ENCODE data around the gene IGF2. TPM values are rescaled to one million over a fixed set of nuclear protein-coding genes. Genes with fewer than 3 reads are reported as not detected.

Gene IGF2
- total RNA-seq, 2 donors from 2014 or later = 94.3 to 114 TPM

DNA sequence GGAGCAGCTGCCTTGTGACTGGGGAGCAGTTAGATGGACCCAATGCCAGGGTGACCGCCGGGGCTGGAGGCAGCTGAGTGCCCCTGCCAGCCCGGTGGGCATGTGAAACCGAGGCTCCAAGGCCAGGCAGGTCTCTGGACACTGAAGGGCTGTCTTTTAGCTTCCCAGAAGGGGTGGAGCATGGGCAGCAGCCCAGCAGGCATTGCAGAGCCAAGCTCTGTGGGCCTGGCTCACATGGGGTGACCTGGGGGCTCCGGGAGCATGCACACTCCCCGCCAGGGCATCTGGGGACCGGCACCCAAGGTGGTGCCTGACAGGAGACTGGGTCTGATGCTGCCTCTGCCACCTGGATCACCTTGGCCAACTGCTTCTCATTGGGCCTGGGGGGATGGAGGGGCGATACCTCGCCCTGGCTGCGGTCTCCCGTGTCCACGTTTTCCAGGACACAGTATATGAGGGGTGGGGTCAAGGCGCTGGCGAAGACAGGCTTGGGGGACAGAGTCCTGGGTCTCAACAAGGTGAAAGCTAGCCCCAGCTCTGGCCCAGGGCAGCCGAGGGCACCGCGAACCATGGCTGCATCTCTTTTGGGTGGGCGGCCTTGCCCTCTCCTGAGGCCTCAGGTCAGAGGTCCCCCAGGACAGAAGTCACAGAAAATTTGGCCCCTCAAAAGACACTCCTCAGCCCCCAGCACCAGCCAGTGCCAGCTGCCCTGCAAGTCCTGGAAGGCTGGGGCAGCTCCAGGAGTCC lies 18.3 kb upstream of the IGF2 start:
- DNase-seq (no peak), ATAC-seq (no peak)
- intact Hi-C loops (cut with DNase I) = loop anchor here in 1 of 2 donors (10.0 kb wide), 1 partner anchor 273 kb away; no protein-coding TSS in a partner anchor

DNA sequence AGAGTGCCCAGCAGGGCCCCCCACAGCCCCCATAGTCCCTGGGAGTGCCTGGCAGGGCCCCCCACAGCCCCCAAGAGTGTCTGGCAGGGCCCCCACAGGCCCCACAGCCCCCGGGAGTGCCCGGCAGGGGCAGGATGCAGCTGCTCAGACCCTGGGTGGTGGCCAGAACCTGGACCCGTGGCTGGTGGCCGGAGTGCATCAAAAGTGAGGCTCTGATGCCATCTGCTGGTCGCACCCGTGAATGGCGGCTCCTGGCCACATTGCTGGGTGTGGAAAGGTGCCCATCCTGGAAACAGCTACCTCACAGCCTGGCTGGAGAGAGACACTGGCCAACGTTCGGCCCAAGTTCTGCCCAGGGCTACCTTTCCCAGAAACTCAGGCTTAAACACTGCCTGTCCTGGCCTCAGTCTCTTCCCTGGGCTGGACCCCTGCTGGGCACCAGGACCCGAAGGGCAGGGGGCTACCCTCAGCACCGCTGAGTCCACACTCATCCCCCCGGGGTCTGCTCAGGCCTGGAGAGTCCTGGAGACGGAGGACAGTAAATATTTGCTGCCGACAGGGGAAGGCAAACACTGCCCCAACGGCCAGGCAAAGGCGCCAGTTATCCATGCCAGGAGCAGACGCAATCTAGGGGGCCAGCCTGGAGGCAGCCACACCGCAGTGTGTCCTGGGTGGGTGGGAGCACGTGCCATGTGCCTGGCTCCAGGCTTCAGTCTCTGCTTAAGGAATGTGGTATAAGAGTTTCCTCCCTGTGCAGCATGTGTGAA lies 17.4 kb upstream of the IGF2 start:
- ATAC-seq = peak; percentile 38 to 55
- peak; percentile 71 for DNase-seq
- intact Hi-C loops (cut with DNase I) = loop anchor here in 1 of 2 donors (10.0 kb wide), 1 partner anchor 272 kb away; no protein-coding TSS in a partner anchor

DNA sequence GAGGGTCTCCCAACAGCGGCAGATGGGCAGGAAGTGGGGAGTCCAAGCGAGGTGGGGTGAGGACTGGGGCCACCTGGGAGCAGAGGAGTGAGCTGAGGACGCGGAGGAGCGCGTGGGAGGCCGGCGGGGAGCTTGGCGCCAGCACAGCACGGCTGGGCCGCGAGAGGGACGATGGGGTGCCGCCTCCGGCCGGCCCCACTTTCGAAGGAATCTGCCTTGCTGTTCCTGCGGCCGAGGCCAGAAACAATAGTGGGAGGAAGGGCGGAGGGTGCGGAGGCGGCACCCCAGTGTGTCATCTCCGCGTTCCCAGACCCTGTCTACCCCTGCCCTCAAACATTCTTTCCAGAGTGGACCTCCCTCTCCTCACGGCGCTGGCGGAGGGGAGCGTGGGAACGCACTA lies 16.3 kb upstream of the IGF2 start:
- intact Hi-C loops (cut with DNase I) = loop anchor here in 1 of 2 donors (2.0 to 10.0 kb wide), 2 partner anchors 271 to 503 kb away; no protein-coding TSS in a partner anchor
- ATAC-seq (no peak), DNase-seq (no peak)

DNA sequence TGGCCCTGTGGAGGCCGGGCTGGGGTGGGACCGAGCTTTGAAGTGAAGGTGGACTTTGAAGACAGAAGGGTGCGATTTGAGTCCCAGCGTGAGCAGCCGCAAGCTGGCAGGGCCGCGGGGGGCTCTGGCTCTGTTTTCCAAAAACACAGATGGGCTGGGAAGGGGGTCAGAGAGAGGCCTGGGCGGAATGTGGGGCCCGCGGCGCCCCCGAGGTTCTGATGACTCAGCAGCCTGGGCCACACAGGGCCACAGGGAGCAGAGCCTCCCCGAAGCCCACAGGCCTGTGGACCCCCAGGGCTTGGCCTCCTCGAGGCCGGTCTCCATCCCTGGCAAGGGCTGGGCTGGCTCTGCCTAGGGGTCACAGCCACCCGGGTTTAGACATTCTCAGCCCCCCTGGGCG lies 15.7 kb upstream of the IGF2 start:
- intact Hi-C loops (cut with DNase I) = loop anchor here (2.0 to 10.0 kb wide), 5 partner anchors 270 to 503 kb away; partner anchors contain the start of gene TNNI2 (in 1 of the 2)
- DNase-seq (no peak), ATAC-seq (no peak)

DNA sequence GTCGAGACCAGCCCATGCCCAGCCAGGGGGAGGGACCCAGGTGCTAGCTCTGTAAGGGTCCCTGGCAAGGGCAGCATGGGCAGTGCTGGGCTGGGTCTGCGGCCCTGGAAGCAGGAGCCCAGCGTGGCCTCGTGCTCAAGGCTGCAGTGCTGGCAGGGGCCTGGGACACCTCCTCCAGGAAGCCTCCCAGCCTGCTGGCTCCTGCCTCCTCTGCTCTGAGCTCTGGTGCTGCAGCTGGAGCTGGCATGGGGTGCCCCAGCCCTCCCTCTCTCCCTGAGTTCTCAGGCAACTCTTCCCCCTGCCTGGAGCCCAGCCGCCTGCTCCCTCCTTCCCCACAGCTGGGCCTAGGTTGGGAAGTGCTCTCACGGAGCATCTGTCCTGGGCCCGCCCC lies 15.0 kb upstream of the IGF2 start:
- intact Hi-C loops (cut with DNase I) = loop anchor here (2.0 to 10.0 kb wide), 5 partner anchors 269 to 502 kb away; partner anchors contain the start of gene TNNI2 (in 1 of the 2)
- DNase-seq (no peak), ATAC-seq (no peak)

DNA sequence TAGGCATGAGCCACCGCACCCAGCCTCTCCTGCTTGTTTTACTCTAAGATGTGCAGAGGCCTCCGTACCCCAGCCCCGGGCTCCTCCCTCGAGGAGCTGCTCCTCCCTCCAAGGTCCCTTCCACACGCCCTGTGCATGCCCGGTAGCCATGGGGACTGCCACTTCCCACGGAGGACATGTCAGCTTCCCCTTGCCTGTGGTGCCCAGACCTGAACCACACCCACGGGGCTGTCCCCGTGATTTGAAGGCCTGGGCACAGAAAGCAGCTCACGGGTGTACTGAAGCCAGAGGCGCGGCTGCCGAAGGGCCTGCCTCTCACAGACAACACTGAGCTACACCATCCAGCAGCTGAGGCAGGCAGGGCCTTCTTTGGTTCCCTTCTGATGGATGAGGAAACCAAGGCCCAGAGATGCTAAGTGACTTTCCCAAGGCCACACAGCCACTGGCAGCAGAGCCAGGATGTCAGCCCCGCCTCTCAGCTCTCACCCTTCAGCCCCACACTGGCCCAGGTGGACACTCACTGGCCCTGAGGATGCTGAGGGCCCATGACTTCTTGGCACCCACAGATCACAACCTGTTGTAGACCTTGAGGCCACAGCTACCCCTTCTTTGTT lies 14.5 kb upstream of the IGF2 start:
- DNase-seq (no peak), ATAC-seq (no peak)
- intact Hi-C loops (cut with DNase I) = loop anchor here (2.0 to 10.0 kb wide), 6 partner anchors 269 to 501 kb away; partner anchors contain the start of gene TNNI2 (in 1 of the 2)

DNA sequence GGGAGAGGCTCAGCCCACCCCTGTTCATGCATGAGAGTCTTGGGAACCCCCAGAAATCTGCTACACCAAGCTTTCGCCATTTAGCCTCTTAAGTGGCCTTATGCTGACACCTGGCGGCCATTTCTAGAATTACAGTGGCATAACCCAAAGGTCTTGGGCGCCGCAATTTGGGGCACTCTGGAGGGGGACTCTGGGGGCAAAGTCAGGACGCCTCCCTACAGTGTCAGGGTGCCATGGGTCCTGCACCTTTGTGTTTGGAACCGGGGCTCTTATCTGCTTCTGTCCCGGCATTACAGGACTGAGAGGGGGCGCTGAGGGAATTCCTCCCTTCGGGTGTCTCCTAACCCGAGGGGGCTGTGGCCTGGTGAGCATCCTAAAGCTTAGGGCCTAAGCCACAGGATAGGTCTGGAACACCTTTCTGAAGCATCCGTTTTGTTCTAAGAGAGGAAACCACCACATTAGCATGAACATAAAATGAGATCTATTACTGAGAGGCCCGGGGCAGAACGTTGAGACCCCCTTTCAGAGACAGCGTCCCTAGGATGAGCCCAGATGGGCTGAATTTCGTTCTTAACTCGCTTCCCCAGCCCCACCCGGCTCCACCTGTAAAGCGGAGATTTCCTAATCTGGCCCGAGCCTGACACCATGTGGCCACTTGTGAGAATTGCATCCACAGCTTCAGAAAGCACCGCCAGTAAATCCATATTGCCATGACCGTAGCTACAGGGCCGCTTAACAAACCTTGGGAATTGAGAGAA lies 12.5 kb upstream of the IGF2 start:
- DNase-seq = peak; percentile 77
- intact Hi-C loops (cut with DNase I) = loop anchor here (2.0 to 10.0 kb wide), 6 partner anchors 267 to 499 kb away; partner anchors contain the start of gene TNNI2 (in 1 of the 2)
- peak; percentile 53 to 58 for ATAC-seq

DNA sequence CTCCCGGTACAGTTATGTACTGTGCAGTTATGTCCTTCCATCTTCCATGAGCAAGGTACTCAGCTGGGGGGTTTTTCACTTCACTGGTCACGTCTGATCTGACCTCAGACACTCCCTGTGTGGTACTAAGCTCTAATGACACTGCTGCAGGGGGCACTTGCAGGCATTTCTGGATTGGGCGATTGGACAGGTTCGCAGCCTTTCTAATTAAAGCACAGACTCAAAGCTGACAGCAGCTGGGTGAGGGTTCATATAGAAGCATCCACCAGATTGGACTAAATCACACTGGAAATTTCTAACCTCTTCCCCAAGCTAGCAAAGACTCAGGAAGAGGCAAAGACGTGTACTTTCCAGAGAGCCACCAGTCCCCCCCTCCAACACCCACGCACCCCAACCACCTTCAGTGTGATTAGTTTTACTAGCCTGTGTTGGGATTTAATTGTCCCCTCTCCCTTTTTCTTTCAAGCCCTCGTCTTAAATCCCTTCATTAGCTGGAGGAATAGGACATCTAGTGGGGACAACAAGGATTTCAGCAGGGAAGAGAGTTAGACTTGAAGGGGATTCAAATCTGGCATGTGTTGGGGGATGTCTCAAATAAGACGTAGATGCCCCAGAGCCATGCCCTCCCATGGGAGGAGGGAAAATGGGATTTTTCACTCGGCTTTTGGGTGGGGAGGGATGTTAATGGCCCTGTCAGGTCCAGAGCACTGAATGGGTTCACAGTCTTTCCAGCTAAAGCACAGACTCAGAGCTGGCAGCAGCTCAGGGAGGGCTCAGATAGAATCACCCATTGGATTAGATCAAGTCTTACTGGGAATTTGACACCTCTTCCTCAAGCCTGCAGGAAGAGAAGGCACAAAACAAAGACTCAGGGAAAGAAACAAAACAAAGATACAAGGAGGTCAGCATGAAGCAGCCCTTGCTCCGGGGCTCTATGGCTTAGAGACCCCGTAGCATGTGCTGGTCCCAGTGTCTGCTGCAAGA lies 11.0 kb upstream of the IGF2 start:
- ATAC-seq (no peak), DNase-seq (no peak)
- intact Hi-C loops (cut with DNase I) = loop anchor here (2.0 to 10.0 kb wide), 5 partner anchors 265 to 498 kb away; partner anchors contain the start of gene TNNI2 (in 1 of the 2)

DNA sequence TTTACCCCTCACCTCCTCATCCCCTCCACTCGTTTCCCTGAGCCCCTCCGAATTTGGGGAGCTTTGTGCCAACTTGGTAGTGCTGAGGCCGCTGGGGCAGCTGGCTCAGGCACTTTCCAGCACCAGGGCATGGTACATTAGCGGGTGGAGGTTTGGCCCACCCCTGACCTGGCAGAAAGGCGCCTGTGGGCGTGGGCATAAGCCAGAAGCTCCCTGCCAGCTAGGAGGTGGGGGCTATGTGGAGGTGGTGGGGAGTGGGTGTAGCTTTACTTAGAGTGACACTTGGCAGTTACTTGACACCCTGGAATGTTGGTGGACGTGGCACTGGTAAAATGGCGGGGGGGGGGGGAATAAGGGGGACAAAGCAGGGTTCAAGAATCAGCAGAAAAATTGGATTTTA lies 10.3 kb upstream of the IGF2 start:
- ATAC-seq (no peak), DNase-seq (no peak)
- intact Hi-C loops (cut with DNase I) = no loop called here

DNA sequence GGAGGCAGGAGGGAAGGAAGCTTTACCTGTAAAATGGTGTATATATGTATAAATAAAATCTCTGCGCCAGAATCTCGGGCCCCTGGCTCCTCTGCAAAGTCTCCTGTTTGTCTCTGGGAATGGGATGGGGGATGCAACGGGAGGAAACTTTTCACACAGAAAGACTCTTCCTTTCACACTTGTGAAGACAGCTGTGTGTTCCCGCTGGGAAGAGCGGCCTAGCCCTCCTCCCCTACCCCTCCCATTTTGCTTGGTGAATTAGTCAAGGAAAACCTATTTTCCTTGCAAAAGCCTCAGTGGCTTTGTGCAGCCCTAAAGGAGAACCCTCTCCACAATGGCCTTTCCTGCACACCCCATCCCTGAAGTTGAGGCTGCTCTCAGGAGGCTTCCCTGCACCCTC lies 9.4 kb upstream of the IGF2 start:
- intact Hi-C loops (cut with DNase I) = no loop called here
- no peak for ATAC-seq

DNA sequence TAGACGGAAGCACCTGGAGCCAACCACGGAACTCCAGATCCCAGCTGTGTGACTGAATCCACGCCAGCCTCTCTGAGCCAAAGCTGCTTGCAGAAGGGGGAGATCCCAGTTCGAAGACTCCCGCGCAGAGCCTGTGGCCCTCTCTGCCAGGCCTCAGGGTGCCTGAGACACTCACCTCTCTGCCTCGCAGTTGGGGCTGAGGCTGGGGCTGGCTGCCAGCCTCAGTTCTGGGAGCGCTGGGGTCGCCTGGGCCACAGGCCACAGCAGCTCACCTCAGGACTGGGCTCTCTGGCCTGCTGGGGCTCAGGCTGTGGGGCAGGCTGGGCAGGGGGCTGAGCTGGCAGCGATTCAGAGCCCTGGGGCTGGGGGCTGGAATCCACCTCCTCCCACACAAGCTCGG lies 8.2 kb upstream of the IGF2 start:
- no peak for DNase-seq
- intact Hi-C loops (cut with DNase I) = no loop called here
- no peak for ATAC-seq

More for the DNA sequence above, 9.4 kb upstream of the IGF2 start:
- no peak for DNase-seq

DNA sequence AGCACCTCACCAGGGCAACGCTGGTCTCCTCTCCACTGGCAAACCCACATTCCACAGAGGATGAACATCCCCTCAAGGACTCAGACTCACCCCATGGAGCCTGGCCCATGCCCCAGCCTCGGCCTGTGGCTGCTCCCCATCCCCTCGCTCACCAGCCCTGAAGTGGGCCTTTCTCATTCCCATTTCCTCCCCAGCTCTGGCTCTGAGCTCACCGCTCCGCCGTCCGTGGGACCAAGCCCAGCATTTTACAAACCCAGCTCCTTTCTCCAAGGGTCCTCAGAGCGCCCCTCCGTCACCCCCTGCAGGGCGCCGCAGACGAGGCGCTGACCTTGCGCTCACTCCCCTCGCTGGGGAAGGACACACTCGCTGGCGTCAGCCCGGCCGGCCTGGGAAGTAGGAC lies 6.9 kb upstream of the IGF2 start:
- DNase-seq (no peak), ATAC-seq (no peak)
- intact Hi-C loops (cut with DNase I) = no loop called here

DNA sequence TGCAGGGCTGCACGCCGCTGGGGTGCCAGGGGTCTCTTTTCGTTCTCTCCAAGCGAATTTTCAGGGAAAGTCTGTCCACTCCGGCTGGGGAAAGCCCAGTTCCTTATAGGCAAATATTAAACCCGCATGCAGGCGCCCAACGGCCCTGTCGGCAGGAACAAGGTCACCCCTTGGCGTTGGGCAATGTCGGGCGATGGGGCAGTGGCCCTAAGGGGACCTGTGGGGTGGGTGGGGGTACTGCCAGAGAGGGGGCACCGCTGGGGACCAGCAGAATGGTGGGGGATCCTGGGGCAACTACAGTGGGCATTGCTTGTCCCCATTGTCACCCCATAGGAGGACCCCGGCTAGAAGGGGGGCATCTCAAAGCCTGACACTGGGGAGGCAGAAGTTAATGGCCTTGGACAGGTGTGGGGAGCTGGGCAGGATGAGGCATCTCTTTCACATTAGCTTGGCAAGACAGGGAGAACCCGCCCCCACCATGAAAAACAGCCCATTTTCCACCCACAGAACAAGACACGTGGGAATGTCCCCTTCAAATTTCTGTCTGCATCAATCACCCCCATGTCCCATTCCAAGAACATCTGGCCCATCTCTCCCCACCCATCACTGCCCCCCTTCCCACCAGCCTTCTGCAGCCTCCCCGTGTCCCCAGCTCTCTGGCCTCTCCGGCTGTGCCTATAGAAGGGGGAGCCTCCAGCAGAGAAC lies 5.5 kb upstream of the IGF2 start:
- intact Hi-C loops (cut with DNase I) = no loop called here
- no peak for ATAC-seq
- DNase-seq = no peak

DNA sequence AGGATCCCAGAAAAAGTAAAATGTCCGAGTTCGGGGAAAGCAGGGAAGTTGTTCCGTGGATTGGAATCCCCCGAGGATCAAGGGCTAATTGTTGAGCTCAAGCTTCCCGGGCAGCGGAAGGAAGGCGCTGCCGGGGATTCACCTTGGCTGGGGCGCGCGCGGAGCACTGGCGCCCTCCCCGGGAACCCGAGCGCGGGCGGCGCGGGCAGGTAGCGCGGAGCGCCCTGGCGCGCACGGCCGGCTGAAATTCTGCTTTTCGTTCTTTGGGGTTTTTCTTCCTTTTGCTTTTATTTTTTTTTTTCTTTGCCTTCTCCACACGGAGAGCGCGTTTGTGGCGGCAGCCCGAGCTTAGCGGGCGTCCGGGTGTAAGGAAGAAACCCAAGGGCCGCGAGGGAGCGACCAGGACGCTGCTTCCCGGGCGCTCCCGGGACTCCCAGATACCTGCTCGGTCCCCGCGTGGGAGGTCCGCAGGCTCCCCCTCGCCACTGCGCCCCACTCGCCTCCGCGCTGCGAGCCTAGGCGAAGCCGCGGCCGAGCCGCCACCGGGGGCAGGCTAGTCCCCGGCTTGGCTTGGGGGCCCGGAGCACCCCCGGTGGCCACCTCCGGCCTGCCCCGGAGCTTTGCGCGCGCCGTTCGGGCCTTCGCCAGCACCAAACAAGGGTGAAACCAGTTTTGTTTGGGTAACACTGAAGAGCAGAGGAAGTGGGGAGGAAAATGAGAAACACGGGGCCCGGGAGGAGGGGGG lies 4.8 kb upstream of the IGF2 start:
- intact Hi-C loops (cut with DNase I) = no loop called here
- ATAC-seq (no peak), DNase-seq (no peak)

DNA sequence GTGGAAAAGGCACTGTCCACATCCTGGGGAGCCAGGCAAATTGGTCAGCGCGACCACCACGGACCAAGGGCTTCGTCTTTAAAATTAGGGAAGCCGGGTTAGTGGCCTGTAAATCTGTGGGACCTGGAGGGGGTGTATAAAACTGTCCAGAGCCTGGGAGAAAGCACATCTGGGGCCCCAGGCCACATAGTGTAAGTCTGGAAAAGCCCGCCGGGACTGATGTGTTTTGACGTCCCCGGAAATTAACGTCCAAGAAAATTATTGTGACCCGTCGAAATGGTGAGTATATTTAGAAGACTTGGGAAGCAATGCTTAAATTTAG lies 4.2 kb upstream of the IGF2 start:
- ATAC-seq (no peak), DNase-seq (no peak)
- intact Hi-C loops (cut with DNase I) = no loop called here

DNA sequence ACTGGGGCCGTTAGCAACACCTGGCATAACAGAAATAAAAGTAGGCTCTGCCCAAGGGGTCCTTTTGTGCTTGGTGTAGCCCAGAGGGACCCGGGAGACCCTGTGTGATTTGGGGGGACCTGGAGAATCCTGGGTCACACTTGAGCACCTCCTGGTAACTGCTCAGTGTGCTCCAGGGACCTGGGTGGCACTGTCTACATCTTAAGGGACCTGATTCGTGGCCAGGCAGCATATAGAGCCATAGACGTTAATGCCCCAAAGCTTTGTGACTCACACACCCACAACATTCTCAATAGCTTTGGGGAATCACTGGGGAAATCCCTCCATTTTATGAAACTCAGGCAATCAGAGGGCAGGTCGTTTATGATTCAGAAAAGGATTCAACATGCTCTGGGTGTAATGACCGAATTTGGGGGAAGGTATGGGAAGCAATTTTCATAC lies 3.6 kb upstream of the IGF2 start:
- ATAC-seq (no peak), DNase-seq (no peak)
- intact Hi-C loops (cut with DNase I) = no loop called here
